ENCODE data around the gene RAP1A.

Gene RAP1A

GRCh38 chr1:111656086-111657017 lies 36.8 kb downstream of the RAP1A start:
- Histone ChIP-seq H2AFZ (ENCODE audit: low read length) (no peak overlapping the region), H3K27ac (ENCODE audit: low read length) (no peak overlapping the region), H3K9me3 (replicated peaks; ENCODE audit: insufficient read depth, low read length) (no peaks in the 10 kb centered on the region), H3K9me2 (replicated peaks; ENCODE audit: insufficient read depth, low read length) (no peaks in the 10 kb centered on the region), H3K79me2 (ENCODE audit: low read length) (peaks cover 60% of the 10 kb centered on the region), H3K4me1 (ENCODE audit: low read length) (0 out of 2 replicates have a peak, but pooled peaks cover 3% of the 10 kb centered on the region), H3K9ac (ENCODE audit: low read length) (no peak overlapping the region), H3K36me3 (replicated peaks; ENCODE audit: insufficient read depth, low read length) (no peaks in the 10 kb centered on the region), H3K4me3 (ENCODE audit: low read length) (no peak overlapping the region), H3F3A (ENCODE audit: insufficient read depth, low read length) (no peaks in the 10 kb centered on the region), H3K27me3 (replicated peaks; ENCODE audit: insufficient read depth, low read length) (no peaks in the 10 kb centered on the region), H4K20me1 (ENCODE audit: insufficient read depth, low read length) (no peaks in the 10 kb centered on the region), H3K4me2 (ENCODE audit: low read depth, low read length) (no peak overlapping the region)
- TF ChIP-seq CTCF (IDR thresholded peaks at IDR 0.05; ENCODE audit: low read length) (peak; percentile 32), EZH2 (optimal IDR thresholded peaks at IDR 0.05; ENCODE audit: low read depth, low read length) (no peak)
- peak; percentile 18 for DNase-seq

DNA sequence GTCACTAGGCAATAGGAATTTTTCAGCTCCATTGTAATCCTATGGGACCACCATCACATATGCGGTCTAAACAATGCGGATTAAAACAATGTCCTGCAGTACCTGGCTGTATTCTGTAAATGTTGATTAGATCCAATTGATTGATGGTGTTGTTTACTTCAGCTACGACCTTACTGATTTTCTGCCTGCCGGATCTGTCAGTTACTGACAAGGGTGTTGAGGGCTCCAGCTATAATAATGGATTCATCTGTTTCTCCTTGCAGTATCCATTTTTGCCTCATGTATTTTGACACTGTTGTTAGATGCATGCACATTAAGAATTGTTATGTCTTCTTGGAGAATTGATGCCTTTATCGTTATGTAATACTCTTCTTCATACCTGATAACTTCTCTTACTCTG lies 39.0 kb downstream of the RAP1A start:
- Histone ChIP-seq H4K20me1 (ENCODE audit: insufficient read depth, low read length) (no peaks in the 10 kb centered on the region), H3K79me2 (ENCODE audit: low read length) (peaks cover 59% of the 10 kb centered on the region), H3K9ac (ENCODE audit: low read length) (no peak overlapping the region), H2AFZ (ENCODE audit: low read length) (no peak overlapping the region), H3K4me1 (ENCODE audit: low read length) (0 out of 2 replicates have a peak, but pooled peaks cover 3% of the 10 kb centered on the region), H3K4me3 (ENCODE audit: low read length) (no peak overlapping the region), H3K36me3 (replicated peaks; ENCODE audit: insufficient read depth, low read length) (no peaks in the 10 kb centered on the region), H3K9me2 (replicated peaks; ENCODE audit: insufficient read depth, low read length) (no peaks in the 10 kb centered on the region), H3K4me2 (ENCODE audit: low read depth, low read length) (no peak overlapping the region), H3K27ac (ENCODE audit: low read length) (no peak overlapping the region), H3K9me3 (replicated peaks; ENCODE audit: insufficient read depth, low read length) (no peaks in the 10 kb centered on the region), H3F3A (ENCODE audit: insufficient read depth, low read length) (no peaks in the 10 kb centered on the region), H3K27me3 (replicated peaks; ENCODE audit: insufficient read depth, low read length) (no peaks in the 10 kb centered on the region)
- no peak for DNase-seq
- TF ChIP-seq EZH2 (optimal IDR thresholded peaks at IDR 0.05; ENCODE audit: low read depth, low read length), result no peak
- TF ChIP-seq EZH2phosphoT487 (IDR thresholded peaks at IDR 0.05; ENCODE audit: low read length), result no peak
- TF ChIP-seq CTCF (IDR thresholded peaks at IDR 0.05; ENCODE audit: low read length), result no peak

DNA sequence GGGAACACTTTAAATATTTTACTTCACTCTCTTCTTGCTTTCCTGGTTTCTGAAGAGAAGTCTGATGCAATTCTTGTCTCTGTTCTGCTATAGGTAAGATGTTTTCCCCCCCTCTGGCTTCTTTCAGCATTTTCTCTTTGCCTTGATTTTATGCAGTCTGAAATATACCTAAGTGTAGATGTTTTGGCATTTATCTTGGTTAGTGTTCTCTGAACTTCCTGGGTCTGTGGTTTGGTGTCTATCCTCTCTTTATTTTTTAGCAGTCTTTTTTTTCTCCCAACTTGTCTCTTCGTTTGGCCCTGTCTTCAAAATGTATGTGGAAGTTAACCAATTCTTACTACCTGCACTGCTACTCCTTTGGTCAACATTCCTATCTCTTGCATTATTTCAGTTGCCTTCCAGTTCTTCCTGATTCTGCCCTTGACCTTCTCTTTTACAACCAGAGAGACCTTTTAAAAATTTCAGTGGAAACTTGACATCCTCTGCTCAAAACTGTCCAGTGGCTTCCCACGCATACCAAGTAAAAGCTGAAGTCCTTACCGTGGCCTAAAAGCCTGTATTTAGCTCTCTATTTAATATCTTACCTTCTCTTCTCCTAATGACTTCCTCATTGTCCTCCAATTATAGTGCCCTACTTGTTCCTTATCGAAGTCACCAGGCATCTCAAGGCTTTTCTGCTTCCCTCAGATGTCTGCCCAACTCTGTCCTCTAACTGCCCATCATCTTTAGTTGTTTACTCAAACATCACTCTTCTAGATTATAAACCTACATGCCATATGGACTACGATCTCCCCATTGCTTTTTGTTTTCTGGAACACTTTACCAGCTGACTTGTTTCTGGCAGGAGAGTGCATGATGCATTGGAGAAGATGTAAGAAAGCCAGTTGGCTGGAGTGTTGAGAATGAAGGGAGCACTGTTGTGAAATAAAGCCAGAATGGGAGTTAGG lies 40.9 kb downstream of the RAP1A start:
- no peaks in the 10 kb centered on the region for H3K9me3 ChIP-seq (replicated peaks; ENCODE audit: insufficient read depth, low read length)
- H3K9ac ChIP-seq (ENCODE audit: low read length), result no peak overlapping the region
- H3K27me3 ChIP-seq (replicated peaks; ENCODE audit: insufficient read depth, low read length), result no peaks in the 10 kb centered on the region
- H4K20me1 ChIP-seq (ENCODE audit: insufficient read depth, low read length), result no peaks in the 10 kb centered on the region
- TF ChIP-seq EZH2 (optimal IDR thresholded peaks at IDR 0.05; ENCODE audit: low read depth, low read length) (no peak), EZH2phosphoT487 (IDR thresholded peaks at IDR 0.05; ENCODE audit: low read length) (no peak), CTCF (IDR thresholded peaks at IDR 0.05; ENCODE audit: low read length) (no peak)
- H3K4me1 ChIP-seq (ENCODE audit: low read length), result 0 out of 2 replicates have a peak, but pooled peaks cover 6% of the 10 kb centered on the region
- H3K9me2 ChIP-seq (replicated peaks; ENCODE audit: insufficient read depth, low read length), result no peaks in the 10 kb centered on the region
- no peaks in the 10 kb centered on the region for H3F3A ChIP-seq (ENCODE audit: insufficient read depth, low read length)
- no peak overlapping the region for H3K4me2 ChIP-seq (ENCODE audit: low read depth, low read length)
- H3K4me3 ChIP-seq (ENCODE audit: low read length), result no peak overlapping the region
- peaks cover 69% of the 10 kb centered on the region for H3K79me2 ChIP-seq (ENCODE audit: low read length)
- H3K36me3 ChIP-seq (replicated peaks; ENCODE audit: insufficient read depth, low read length), result no peaks in the 10 kb centered on the region
- no peak for DNase-seq
- H2AFZ ChIP-seq (ENCODE audit: low read length), result no peak overlapping the region
- no peak overlapping the region for H3K27ac ChIP-seq (ENCODE audit: low read length)
